Activated effector memory CD4-positive, alpha-beta T cell treated with anti-CD3 and anti-CD28 coated beads, Interleukin-2, amount 50 U/mL, for 16 hours (primary cell): ENCODE measurements around the gene ZDHHC21.
"Not testable (repeated sequence)": the region's sequence is repeated elsewhere in the genome, so short reads cannot be mapped to it uniquely, and the experiment has no call there.

Experiments
- DNase-seq: peaks from one replicate; pipeline ENCODE4 v3.0.0-alpha.2; 2020

ZDHHC21 gene

GRCh38 chr9:14682616-14683015, 10.6 kb downstream of the ZDHHC21 start:
- DNase-seq, result not testable (repeated sequence)

DNA sequence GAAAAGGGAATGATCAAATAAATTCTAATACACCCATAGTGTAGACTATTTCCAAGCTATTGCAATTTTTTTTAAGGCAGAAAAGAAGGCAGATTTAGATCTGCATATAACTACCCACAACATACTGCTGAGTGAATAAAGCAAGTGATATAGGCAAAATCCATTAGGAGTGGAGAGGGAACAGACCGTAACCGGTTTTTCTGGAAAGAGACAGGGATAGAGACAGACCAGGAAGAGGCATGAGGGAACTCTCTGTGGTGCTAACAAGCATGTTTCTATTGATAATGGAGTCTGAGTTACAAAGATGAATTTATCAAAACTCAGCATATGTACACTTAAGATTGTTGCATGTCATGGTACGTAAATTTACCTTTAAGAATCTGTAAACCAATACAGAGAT, 14.5 kb downstream of the ZDHHC21 start:
- no peak for DNase-seq

DNA sequence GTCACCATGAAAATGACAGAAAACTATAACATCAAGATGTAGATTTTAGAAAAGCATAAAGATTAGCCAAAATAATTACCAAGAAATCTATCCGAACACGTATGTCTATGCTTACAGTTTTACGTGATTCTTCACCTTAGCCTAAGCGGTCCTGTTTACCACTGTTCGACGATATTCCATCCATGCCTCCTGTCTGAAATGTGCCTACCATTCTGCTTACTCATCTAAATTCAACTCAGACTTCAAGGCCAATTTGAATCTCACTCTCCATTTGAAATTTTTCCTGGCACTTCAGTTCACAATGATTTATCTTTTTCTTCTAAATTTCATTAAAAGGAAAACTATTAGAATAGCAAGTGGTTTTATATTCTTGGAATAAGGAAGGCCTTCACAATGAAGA, 15.4 kb downstream of the ZDHHC21 start:
- DNase-seq, result no peak

DNA sequence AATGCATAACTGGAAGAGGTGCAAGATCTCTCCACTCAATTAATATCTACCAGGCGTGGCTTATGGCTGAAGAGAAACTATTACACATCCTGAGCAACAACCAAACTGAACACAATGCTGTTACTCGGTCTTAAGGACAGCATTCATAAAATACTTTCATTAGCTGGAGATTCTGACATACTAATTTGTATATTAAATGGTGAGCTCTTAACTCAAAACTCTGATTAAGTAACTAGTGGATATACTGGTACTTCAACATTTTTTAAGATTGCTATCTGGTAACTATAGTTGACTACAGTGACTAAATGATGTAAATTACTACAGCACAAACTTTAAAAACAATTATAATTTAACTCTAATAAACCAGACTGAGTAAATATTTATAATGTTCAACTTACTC, 15.8 kb downstream of the ZDHHC21 start:
- DNase-seq, result no peak

DNA sequence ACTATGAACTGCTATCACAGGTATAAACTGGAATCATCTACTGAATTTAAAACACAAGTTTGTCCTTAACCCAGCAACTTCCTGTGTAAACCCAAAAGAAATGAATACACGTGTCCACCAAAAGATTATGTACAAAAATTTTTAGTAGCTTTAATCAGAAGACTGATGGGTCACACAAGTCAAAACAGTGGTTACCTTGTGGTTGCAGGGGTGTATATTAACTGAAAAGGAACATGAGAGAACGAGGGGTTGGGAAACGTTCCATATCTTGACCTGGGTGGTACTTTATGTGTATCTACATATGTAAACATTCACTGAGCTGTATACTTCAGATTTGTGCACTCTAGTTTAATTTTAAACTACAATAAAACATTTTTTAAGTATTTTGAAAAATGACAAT, 18.6 kb downstream of the ZDHHC21 start:
- DNase-seq, result no peak

GRCh38 chr9:14671377-14671776, 21.9 kb downstream of the ZDHHC21 start:
- no peak for DNase-seq

GRCh38 chr9:14670718-14671117, 22.5 kb downstream of the ZDHHC21 start:
- DNase-seq, result no peak

- not testable (repeated sequence) for DNase-seq
These were observed 29.2 kb downstream of the ZDHHC21 start for GRCh38 chr9:14664022-14664421.

- no peak for DNase-seq
These were observed 31.2 kb downstream of the ZDHHC21 start for GRCh38 chr9:14662060-14662453.

DNA sequence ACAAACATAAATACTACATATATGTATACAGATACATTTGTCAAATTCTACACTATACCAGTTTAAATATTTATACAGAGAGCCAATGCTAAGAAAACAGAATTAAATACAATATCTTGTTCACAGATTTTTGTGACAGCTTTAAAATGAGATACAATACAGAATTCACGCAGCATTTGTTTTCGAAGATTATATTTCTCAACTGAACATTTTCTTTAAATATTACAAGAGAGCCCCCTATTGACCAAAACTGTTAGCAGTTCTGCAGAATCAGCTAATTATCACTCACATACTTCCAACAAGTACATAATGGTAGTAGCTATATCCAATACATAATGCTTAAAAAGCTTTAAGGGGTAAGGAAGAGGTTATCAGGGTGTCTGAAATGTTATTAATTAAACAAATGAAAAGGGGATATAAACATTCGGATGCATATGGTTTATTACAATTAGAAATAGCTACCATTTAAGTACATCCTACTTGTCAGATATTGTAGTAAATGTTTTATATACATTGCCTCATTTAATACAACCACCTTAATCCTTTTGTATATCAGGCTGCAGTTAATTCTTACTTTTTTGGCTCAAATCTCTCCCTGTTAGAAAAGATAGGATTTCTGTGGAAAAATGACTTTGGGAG, 31.7 kb downstream of the ZDHHC21 start:
- DNase-seq, result no peak

DNA sequence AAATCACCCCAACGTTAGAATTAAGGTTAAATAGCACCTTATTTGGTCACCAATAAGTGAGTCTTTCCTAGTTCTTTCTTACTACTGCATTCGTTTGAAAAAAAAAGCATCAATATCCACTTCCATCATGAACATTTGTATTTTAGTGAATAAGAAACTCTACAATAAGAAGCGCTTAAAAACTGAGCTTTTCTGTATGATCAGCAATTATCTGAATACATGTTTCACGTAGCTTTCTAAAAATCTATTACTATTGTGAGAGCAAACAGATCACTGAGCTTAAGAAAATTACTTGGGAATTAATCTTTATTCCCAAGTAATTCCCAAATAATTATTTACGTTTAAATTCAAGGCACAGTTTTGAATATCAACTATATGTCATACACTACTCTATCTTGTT, 32.5 kb downstream of the ZDHHC21 start:
- DNase-seq, result no peak

DNA sequence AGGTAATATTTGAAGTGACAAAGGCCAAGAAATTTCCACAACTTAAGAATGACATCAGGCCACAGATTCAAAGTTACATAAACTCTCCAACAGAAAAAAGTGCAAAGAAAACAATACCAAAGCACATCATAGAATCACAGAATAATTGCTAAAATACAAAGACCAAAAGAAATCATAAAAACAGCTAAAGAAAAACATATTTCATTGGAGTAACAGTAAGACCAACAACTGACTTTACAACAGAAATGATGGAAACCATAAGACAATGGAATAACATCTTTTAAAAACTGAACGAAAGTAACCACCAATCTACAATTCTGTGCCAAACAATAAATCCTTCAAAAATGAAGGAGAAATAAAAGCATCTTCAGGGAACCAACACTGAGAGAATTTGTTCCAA, 38.3 kb downstream of the ZDHHC21 start:
- DNase-seq, result no peak

- no peak for DNase-seq
These were observed 39.7 kb downstream of the ZDHHC21 start for GRCh38 chr9:14653511-14653910.

DNA sequence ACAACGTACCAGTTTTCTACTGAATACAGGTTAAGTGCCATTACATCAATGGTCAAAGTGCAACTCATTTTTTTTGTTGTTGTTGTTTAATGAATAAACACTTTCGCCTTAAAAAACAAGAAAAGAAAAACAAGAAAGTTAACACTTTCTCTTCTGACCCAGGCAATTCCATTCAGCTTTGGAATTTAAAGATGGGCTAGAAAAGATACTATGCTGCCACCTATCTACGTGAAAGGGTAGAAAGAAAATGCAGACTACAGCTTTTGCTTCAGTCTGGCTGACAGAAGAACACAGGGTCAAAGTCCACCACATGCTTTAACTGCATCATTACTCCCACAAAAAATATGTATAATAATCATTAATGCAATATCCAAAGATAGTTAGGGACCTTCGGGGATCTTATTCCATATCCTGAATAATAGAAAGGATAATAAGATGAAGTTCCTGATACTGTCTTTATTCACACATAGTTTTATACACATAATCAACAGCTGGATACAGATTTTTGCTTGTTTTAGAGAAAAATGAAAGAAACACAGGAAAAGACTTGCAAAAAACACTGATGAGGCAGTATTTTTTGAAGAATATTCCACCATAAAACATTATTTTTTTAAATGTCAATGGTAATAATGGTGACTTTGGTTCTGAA, 40.4 kb downstream of the ZDHHC21 start:
- DNase-seq, result no peak

GRCh38 chr9:14650596-14650995, 42.6 kb downstream of the ZDHHC21 start:
- no peak for DNase-seq

DNA sequence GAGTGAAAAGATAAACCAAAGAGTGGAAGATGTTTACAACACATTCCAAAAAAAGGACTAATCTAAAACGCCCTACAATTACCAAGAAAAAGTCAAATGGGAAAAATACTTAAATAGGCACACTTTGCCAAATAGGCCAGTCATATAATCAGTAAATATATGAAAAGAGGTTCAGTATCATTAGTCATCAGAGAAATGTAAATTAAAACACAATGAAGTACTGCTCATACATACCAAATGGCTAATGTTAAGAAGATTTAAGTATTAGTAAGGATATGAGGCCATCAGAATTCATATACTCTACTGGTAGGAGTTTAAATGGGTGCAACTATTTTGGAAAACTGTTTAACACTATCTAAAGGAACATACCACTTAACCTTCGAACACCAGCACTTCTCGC, 47.6 kb downstream of the ZDHHC21 start:
- no peak for DNase-seq

DNA sequence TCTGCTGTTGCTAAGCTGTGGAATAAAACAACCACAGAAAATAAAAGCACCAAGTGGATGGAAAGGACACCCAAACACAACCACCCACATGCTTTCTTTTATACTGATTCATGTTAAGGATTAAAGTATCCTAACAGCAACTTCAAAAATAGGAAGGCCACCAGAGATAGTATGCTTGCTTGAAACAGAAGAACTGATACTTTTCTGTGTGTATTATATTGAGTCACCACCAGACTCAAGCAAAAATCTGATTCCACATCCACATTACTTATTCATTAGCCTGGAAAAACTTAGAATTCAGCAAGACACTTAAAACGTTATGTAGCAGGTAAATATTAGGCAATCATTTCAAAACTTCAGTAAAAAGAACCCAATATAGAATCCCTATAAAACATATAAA, 52.3 kb downstream of the ZDHHC21 start:
- no peak for DNase-seq

- no peak for DNase-seq
These were observed 52.9 kb downstream of the ZDHHC21 start for GRCh38 chr9:14640294-14640693.

DNA sequence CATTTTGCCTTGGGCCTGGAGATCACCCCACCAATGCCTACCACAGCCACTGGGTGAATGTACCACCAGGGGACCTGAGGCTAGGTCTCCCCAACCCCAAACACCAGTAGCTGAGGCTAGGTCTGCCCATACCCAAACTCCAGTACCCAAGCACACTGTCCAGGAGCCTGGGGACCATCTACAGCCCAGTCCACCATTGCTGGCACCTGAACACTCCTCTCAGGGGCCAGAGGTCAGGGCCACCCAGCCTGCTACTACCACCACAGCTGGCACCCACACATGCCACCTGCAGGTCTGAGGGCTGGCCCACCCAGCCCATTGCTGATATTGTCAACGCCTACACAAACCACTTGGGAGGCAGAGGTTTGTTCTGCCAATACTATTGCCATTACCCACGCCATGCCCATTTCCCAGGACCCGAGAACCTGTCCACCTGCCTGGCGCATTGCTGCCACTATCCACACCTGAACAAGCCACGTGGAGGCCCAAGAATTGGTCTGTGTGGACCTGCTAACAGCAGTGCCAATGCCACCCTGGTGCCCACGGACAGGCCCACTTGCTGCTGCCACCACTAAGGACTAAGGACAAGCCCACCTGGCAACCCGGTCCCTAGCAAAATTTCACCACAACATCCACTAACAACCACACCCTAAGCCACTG, 59.2 kb downstream of the ZDHHC21 start:
- no peak for DNase-seq

DNA sequence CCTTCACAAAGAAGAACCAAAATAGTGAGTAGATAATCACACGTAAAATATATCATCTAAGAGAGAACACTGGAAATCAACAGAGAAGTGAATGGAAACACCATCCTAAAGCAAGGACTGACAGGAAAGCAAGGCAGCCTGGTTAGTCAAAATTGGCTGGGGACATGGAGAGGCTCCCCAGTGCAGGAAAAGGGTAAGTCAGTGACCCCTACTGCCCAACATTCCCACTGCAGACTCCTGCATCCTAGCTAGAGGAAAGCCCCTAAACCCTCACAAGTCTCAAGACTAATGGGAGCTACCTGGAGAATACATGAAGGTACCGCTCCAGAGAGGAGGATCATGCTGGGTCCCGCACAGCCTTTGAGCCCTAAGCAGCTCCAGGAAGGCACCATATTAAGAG, 60.1 kb downstream of the ZDHHC21 start:
- no peak for DNase-seq

DNA sequence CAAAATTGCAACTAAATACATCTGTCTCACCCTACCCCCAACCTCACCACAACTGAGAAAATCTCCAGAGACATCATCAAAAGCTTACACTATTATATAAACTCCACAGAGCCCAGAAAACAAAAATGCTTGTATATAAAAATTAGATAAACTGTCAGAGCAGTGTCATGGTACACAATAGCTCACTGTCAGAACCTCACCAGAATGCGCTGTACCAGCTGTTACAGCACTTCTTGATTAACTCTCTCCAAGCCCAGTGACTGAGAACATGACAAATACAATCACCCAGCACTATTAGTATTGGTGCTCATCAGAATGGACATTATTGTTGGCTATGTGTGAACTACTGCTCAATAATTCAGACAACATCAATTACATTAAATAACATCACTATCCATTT, 65.7 kb downstream of the ZDHHC21 start:
- DNase-seq, result no peak

DNA sequence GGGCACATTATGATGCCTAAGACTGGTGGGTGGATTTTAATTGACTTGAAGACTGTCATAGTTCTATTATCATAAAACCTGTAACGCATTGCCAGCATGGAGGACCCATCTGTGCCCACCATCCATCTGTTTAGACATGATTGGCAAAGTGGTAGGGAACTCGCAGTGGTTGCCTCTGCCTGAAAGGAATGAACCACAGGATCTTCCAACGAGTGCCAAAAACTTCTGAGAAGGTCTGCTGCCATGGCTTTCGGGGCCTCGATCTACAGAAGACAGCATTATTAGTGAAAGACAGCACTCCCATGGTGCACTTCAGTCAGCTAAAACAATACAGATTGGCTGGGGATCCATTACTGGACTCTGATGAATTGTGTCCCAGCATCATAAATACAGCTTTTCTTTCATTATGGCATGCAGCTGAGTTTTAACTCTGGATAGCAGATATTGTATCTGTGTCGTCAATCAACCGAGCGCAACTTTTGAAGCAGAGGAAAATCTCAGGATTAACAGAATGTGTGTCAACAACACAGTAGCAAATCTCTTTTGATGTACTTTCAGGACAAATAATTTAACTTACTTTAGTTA, 74.3 kb downstream of the ZDHHC21 start:
- DNase-seq, result no peak

DNA sequence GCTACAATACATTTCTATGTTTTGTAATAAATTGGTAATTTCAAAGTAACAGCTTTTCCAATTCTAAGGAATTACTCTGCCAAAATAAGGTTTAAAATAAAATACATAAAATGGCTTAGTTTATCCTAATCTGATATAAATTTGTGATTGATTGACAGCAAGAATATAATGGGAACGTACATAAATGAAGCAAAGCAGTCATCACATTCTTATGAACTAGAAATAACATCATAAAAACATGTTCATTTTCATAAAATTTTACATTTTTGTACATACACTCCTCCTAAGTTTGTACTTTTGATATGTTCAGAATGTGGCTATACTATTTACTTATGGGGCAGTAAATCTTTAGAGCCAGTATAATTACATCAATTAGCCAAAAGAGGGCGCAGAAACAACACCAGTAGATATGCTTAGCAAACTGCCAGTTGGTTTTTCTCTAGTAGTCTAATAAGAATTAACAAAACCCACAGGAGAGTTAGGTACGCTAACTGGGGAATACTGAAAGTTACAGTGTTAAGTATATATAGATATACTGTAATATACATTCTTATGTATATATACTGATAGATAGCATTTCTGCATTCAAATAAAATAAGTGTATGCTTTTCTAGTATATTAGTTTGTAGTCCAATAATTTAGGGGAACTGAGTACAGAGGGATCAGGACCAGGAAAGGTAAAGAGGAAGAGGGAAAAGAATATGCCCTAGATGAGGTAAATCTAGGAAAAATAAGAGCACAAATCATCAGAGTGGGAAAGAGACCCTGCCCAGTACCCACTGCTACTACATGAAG, 76.8 kb downstream of the ZDHHC21 start:
- no peak for DNase-seq
